Activated CD4-positive, alpha-beta T cell treated with anti-CD3 and anti-CD28 coated beads, Interleukin-10, Interleukin-2, amounts not matched to agents 100 ng/mL and 50 ng/mL, durations not matched to agents 16 hours and 8 hours (primary cell): Measurements from ENCODE around the gene ADCY4.
"Not testable (repeated sequence)": the region's sequence is repeated elsewhere in the genome, so short reads cannot be mapped to it uniquely, and the experiment has no call there.

Experiments
- DNase-seq: peaks from one replicate; pipeline ENCODE4 v3.0.0-alpha.2; 2020

The ADCY4 gene

DNA sequence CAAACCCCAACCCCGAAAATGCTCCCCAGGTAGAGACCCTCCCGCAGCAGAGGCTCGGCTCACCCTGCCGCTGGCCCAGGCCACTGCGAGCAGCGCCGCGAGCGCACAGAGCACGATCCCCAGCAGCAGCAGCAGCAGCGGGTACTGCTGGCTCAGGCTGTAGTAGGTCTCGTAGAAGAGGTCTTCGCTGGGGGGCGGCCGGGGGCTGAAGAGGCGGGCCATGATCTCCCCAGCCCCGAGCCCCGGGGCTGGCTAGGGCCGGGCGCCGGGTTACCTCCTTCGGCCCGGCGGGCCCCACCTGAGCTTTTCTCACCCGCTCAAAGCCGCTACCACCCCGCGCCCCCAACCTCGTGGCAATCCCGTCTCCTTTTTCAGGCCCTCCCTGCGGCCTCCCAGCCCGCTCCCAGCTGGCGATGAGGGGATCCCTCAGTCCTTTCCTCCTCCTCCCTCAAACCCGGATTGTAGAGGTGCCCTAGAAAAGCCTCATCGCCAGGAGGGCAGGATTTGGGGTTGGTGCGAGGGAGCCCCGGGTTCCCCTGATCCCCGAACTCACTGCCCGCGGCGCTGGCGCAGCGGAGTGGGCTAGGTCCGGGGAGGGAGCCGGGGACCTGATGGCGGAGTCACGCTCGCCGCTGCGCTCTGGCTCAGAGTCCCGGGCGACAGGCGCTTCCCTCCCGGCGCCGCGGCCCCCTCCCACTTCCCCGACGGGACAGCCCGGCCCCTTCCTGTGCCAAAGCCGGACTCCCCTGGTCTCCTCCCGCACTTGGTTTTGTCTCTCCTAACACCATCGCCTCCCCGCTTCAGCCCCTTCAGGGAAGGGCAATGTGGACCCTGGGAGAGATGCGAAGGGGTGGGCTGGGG is at the start of gene ADCY4:
Gene ADCY4 (minus strand): TSS at position 641 of the 861 bp plus-strand sequence. CDS start 419 bp downstream, at position 222.
- DNase-seq: no peak

DNA sequence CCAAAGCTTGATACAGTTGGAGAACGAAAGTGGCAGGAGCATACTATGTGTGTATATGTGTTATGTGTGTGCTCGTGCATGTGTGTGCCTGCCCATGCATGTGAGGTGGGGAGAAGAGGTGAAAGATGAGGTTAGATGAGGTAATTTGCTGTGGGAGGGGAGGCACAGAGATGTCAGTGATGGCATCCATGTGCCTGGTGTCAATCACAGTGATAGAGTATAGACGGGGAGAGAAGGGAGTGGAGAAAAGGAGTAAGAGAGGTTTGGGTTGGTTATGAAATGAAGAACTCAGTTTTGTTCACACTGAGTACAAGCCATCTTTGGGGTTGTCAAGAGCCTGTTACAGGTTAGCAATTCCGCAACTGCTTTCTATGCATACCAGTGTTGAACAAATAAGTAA is 49.3 kb upstream of the ADCY4 start:
- no peak for DNase-seq

DNA sequence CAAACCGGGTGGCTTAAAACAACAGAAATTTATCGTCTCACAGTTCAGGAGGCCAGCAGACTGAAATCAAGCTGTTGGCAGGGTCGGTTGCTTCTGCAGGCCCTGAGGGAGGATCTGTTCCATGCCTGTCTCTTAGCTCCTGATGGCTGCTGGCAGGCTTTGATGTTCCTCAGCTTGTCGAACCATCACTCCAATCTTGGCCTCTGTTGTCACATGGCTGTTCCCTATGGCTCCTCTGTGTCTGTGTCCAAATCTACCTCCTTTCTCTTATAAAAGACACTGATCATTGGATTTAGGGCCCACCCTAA is 47.1 kb upstream of the ADCY4 start:
- no peak for DNase-seq

- DNase-seq: no peak
These were observed 46.6 kb upstream of the ADCY4 start for GRCh38 chr14:24381363-24382063.

DNA sequence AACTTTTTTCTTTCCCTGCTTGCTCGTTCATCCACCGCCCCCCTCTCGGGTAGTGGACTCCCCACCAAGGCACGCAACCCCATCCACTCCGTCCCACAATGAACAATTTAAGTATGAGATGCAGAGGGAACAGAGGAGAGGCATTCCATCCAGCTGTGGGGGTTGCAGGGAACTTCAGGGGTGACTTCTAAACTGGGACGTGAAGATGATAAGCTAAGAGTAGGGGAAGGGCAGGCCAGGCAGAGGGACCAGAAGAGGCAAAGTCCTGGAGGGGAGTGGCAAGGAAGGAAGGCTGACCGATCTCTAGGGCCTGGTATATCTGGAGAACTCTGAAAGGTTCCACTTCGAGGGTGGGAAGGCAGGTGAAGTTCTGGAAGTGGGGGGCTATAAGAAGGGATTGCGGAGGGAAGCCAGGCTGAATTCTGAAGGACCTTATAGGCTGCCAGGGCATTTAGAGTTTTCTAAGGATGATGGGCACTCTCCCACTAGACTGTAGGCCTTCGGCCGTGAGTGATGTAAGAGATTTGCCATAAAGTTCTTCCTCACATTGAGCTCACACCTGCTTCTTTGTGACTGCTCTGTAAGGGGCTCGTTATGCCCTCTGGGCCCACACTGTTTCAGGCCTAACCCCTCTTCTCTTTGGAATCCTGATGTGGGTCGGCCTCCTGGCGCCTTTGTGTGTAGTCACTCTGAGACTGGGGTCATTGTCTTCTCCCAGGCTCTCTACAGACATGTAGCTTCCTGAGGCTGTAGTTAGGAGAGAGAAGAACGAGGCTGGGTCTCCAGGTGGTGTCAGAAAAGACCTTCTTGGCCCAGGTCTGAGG is 45.2 kb upstream of the ADCY4 start:
- no peak for DNase-seq

DNA sequence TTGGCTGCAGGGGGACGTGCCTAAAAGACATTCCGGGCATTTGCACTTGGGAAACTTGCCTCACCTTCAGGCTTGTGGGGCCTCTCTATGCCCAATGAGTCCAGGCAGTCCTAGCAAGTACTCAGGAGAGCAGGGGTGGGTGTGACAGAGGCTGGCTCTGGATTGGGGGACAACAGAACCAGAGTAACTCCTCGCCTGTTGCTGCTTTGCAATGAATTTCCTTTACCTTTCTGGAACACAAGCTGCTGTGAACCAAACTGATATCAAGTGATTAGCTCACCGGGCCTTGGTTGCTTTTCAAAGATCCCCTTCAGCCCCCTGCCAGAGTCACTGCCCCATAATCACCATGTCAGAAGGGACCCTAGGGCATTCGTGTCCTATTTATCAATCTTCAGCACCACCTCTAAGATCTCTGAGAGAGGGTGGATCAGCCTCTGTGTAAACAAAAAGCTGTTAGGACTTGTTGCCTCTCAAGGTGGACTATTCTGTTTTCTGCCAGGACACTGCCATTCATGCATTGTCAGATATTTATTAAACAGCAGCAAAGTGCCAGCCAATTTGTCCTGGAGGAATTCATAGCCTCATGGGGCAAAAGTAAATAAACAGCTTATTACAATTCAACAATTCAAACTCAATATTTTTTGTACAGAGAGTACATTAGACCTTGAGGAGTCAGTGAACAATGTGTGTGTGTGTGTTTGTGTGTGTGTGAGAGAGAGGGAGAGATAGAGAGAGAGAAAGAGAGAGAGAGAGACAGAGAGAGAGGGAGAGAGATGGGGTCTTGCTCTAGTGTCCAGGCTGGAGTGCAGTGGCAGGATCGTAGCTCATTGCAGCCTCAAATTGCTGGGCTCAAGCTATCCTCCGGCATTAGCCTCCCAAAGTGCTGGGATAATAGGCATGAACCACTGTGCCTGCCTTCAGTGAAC is 44.4 kb upstream of the ADCY4 start:
- no peak for DNase-seq

GRCh38 chr14:24378327-24378726 is 43.5 kb upstream of the ADCY4 start:
- DNase-seq: no peak

GRCh38 chr14:24377657-24378056 is 42.8 kb upstream of the ADCY4 start:
- DNase-seq: no peak

GRCh38 chr14:24377126-24377525 is 42.3 kb upstream of the ADCY4 start:
- DNase-seq: no peak

- DNase-seq: no peak
These were observed 41.7 kb upstream of the ADCY4 start for GRCh38 chr14:24376448-24377070.

- no peak for DNase-seq
These were observed 38.0 kb upstream of the ADCY4 start for GRCh38 chr14:24372701-24373416.

GRCh38 chr14:24371605-24372004 is 36.7 kb upstream of the ADCY4 start:
- not testable (repeated sequence) for DNase-seq

- no peak for DNase-seq
These were observed 35.9 kb upstream of the ADCY4 start for GRCh38 chr14:24370748-24371147.

DNA sequence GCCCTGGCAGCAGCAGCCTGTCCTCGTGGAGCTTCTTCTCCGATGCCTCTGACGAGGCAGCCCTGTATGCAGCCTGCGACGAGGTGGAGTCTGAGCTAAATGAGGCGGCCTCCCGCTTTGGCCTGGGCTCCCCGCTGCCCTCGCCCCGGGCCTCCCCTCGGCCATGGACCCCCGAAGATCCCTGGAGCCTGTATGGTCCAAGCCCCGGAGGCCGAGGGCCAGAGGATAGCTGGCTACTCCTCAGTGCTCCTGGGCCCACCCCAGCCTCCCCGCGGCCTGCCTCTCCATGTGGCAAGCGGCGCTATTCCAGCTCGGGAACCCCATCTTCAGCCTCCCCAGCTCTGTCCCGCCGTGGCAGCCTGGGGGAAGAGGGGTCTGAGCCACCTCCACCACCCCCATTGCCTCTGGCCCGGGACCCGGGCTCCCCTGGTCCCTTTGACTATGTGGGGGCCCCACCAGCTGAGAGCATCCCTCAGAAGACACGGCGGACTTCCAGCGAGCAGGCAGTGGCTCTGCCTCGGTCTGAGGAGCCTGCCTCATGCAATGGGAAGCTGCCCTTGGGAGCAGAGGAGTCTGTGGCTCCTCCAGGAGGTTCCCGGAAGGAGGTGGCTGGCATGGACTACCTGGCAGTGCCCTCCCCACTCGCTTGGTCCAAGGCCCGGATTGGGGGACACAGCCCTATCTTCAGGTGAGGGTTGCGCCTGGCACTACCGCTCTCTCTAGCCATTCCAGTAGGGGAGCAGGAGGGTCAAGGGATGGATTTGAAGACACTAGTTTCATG is 35.2 kb upstream of the ADCY4 start:
- no peak for DNase-seq

GRCh38 chr14:24369463-24369862 is 34.6 kb upstream of the ADCY4 start:
- no peak for DNase-seq

DNA sequence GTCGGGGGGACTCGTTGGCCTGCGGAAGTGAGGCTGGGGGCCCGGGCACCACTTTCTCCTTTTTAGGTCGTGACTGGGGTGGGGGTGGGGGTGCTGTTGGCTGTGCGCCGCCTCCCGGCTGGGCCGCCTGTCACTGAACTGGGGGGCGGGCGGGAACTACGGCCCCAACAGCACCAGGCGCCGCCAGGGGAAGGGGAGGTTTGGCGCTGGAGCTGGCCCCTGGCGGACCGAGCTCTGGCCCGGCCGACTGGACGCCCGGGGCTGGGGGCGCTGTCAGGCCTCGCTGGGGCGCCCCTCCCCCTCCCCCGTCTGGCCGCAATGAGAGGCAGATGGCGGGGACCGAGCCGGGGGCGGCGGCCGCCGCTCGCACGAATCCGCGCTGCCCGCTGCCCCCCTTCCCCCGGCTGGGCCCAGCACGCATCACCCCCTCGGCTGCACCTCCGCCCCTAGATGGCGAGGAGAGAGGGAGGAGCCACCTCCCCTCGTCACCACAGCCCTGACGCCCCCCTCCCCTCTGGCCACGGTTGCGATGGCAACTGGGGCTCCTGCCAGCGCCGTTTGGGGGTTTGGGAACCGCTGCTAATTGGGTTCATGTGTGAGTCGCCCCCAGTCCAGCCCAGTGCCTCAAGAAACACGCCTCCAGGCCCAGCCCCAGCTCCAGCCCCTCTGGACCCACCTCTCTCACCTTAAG is 33.8 kb upstream of the ADCY4 start:
- no peak for DNase-seq

- no peak for DNase-seq
These were observed 33.3 kb upstream of the ADCY4 start for GRCh38 chr14:24368212-24368561.

DNA sequence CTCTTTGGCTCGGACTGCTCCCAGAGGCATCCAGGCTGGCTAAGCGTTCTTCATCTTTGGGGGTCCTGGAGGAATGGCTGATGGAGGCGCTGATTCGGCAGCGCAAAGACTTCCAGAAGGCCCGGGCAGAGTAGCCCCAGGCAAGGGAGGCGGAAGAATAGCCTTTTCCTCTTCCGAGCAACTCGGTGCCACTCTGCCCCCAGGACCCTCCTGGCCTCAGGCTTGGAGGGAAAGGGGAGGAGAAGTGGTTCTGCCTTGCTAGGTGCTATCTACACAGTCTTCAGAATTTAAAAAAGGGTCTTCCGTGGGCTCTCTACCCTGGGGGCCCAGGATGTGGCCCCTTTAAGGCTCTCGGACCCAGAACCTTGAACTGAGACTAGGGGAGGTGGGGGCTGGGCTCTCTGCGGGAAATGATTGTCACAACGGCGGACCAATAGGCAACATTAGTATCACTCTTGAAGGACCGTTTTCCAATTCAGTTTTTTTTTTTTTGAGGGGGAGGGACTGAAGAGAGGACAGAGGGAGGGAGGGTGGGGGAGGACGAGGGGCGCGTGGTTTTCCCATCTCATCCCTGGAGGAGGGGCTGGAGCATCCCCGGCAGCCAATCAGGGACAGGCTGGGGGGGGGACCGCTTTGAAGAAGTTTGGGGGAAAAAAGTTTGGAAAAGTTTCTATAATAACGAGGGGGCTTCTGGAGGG is 32.8 kb upstream of the ADCY4 start, which contains the start of gene NFATC4:
Gene NFATC4 (plus strand): TSS at position 671 of the 698 bp plus-strand sequence. CDS start 157 bp downstream, outside the sequence.
- DNase-seq: no peak
